ENCODE measurements around the gene TEX2.

DNA sequence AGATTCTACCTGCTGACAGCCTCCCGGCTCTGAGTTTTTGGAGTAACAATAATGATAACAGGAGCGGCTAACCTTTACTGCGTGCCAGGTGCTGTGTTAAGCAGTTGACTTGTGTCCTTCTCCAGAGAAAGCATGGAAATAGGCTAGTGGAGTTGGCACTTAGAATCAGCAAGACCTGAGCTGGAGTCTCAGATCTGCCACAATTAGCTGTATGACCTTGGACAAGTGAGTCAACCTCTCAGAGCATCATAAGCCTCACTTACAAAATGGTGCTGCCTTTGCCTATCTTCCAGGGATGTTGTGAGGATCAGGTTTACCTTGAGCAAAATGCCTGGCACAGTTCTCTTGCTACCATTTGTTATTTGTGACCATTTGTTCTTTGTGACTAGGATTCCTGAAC, 32.1 kb upstream of the TEX2 start:
- TF ChIP-seq CTCF (IDR thresholded peaks at IDR 0.05) (no peak), POLR2AphosphoS5 (IDR thresholded peaks at IDR 0.05; ENCODE audit: low read depth, low read length) (no peak)

All from Panc1 (cell line).